HepG2 (cell line): ENCODE results near the gene EGR2. TPM values are rescaled to one million over a fixed set of nuclear protein-coding genes. Genes with fewer than 3 reads are reported as not detected.

Source experiments
- ASH2L ChIP-seq: fragments of 300-600, 200-600 bp; sonication (generic); IDR thresholded peaks from 2 replicates; pipeline ENCODE4 v1.7.0; 2017; ENCODE audit warnings: low read depth, mild to moderate bottlenecking, moderate library complexity, mixed read lengths, low read length; ENCODE audit not compliant: insufficient read length
- BRCA1 ChIP-seq: sonication (generic); formaldehyde crosslinking; IDR thresholded peaks from 2 replicates; pipeline ENCODE4 v1.4.0; 2020; ENCODE audit warnings: missing genetic modification reagents
- CREM ChIP-seq, 2 experiments: sonication (generic) in 1 of 2; formaldehyde crosslinking in 1 of 2; IDR thresholded peaks; 2 replicates each; pipeline versions ENCODE4 v1.4.0 to v1.6.1; 2016 to 2020; ENCODE audit warnings: antibody characterized with exemption in 1 of 2, mild to moderate bottlenecking in 1 of 2, missing genetic modification reagents in 1 of 2
- EP300 ChIP-seq, 3 experiments: sonication (generic) in 1 of 3; formaldehyde crosslinking in 1 of 3; IDR thresholded peaks; 2 replicates each; pipeline versions ENCODE4 v1.5.1 to v1.6.1; 2011 to 2020; ENCODE audit warnings: low read depth in 2 of 3, low read length in 2 of 3, borderline replicate concordance in 1 of 3, improper control_type of control experiment in 1 of 3, mild to moderate bottlenecking in 1 of 3, missing genetic modification reagents in 1 of 3, moderate library complexity in 1 of 3
- GATAD2A ChIP-seq: IDR thresholded peaks from 2 replicates; pipeline ENCODE4 v1.6.1; 2016
- HIVEP1 ChIP-seq: sonication (generic); formaldehyde crosslinking; IDR thresholded peaks from 2 replicates; pipeline ENCODE4 v1.4.0; 2020; ENCODE audit warnings: mild to moderate bottlenecking, missing genetic modification reagents
- MYC ChIP-seq: sonication (generic); formaldehyde crosslinking; IDR thresholded peaks from 2 replicates; pipeline ENCODE4 v1.9.0; 2021; ENCODE audit warnings: missing genetic modification reagents, borderline replicate concordance
- NR2F1 ChIP-seq, 2 experiments: fragments of 450-650 bp in 1 of 2; formaldehyde crosslinking in 1 of 2; IDR thresholded peaks; 2 replicates each; pipeline versions ENCODE4 v1.5.0 to v1.6.1; 2016 to 2020; ENCODE audit warnings: mild to moderate bottlenecking in 1 of 2, missing compliant biosample characterization in 1 of 2, missing genetic modification reagents in 1 of 2, moderate library complexity in 1 of 2
- PHF20 ChIP-seq: sonication (generic); formaldehyde crosslinking; IDR thresholded peaks from 2 replicates; pipeline ENCODE4 v1.5.0; 2020; ENCODE audit warnings: mild to moderate bottlenecking, missing genetic modification reagents
- PHF21A ChIP-seq: sonication (generic); formaldehyde crosslinking; IDR thresholded peaks from 2 replicates; pipeline ENCODE4 v1.5.0; 2020; ENCODE audit warnings: mild to moderate bottlenecking, missing genetic modification reagents
- PRDM10 ChIP-seq: sonication (generic); formaldehyde crosslinking; IDR thresholded peaks from 2 replicates; pipeline ENCODE4 v1.4.0; 2020; ENCODE audit warnings: low read depth, missing genetic modification reagents
- RXRA ChIP-seq: sonication (generic); formaldehyde crosslinking; IDR thresholded peaks from 2 replicates; pipeline ENCODE4 v1.5.1; 2020; ENCODE audit warnings: missing genetic modification reagents
- RXRB ChIP-seq: IDR thresholded peaks from 2 replicates; pipeline ENCODE4 v1.6.1; 2016; ENCODE audit warnings: borderline replicate concordance, missing genetic modification reagents, missing compliant biosample characterization
- SIN3A ChIP-seq: IDR thresholded peaks from 2 replicates; pipeline ENCODE4 v1.6.1; 2011; ENCODE audit warnings: low read depth, mild to moderate bottlenecking, control low read depth, low read length, borderline replicate concordance
- SOX13 ChIP-seq, 3 experiments: fragments of 450-650 bp in 1 of 3; sonication (generic) in 1 of 3; formaldehyde crosslinking in 1 of 3; IDR thresholded peaks in 2 of 3; conservative IDR thresholded peaks in 1 of 3; 2 replicates each; pipeline versions ENCODE4 v1.5.0 to v1.6.1; 2016 to 2020; ENCODE audit warnings: antibody characterized with exemption in 1 of 3, mild to moderate bottlenecking in 1 of 3, missing compliant biosample characterization in 1 of 3, missing genetic modification reagents in 1 of 3, moderate library complexity in 1 of 3
- SOX5 ChIP-seq: IDR thresholded peaks from 2 replicates; pipeline ENCODE4 v1.6.1; 2016; ENCODE audit warnings: borderline replicate concordance
- U2AF1 ChIP-seq: fragments of 200-400 bp; formaldehyde crosslinking; optimal IDR thresholded peaks from 2 replicates; pipeline ENCODE3; 2017; ENCODE audit warnings: mild to moderate bottlenecking, low read depth, low read length
- XRCC5 ChIP-seq: fragments of 200-400 bp; formaldehyde crosslinking; optimal IDR thresholded peaks from 2 replicates; pipeline ENCODE3; 2017; ENCODE audit warnings: mild to moderate bottlenecking, low read length
- ZMYM4 ChIP-seq: sonication (generic); formaldehyde crosslinking; IDR thresholded peaks from 2 replicates; pipeline ENCODE4 v1.8.1; 2023; ENCODE audit warnings: mild to moderate bottlenecking, missing genetic modification reagents
- ZNF639 ChIP-seq: conservative IDR thresholded peaks from 2 replicates; pipeline ENCODE4 v1.6.1; 2018; ENCODE audit warnings: missing genetic modification reagents
- ZNF766 ChIP-seq: sonication (generic); formaldehyde crosslinking; IDR thresholded peaks from 2 replicates; pipeline ENCODE4 v1.5.0; 2020; ENCODE audit warnings: missing genetic modification reagents, borderline replicate concordance
- ZNF816 ChIP-seq: sonication (generic); formaldehyde crosslinking; IDR thresholded peaks from 2 replicates; pipeline ENCODE4 v1.8.0; 2022; ENCODE audit warnings: missing genetic modification reagents, mild to moderate bottlenecking, borderline replicate concordance
- ZNF891 ChIP-seq: sonication (generic); formaldehyde crosslinking; IDR thresholded peaks from 2 replicates; pipeline ENCODE4 v1.5.0; 2020; ENCODE audit warnings: mild to moderate bottlenecking, missing genetic modification reagents
- polyA plus RNA-seq, 8 experiments: library from polyadenylated mRNA; depleted of rRNA in 3 of 8; stranded (reverse) in 7 of 8; unstranded in 1 of 8; fragments of >200 nt; fragmentation: Illumina TruSeq in 4 of 8; extraction: Trizol in 4 of 8; gene quantifications; 2 replicates each; pipeline versions ENCODE4 v1.2.1 to v1.2.3, GENCODE V29; 2011 to 2016; ENCODE audit warnings: low read depth in 4 of 8, missing spikeins in 1 of 8, mixed read lengths in 1 of 8; ENCODE audit not compliant: insufficient read depth in 1 of 8
- total RNA-seq, 5 experiments: library from RNA; depleted of rRNA; stranded (reverse); fragments of >200 nt; fragmentation: Illumina TruSeq; extraction: Trizol; gene quantifications; 2 replicates each; pipeline ENCODE4 v1.2.3, GENCODE V29; 2016; ENCODE audit warnings: low read depth in 1 of 5

The EGR2 gene
- total and polyA plus RNA-seq, 2 of the 13 experiments (the other 11 are each of a cell fraction or from before 2014, with no cell fraction given), result 0.11 to 0.15 TPM

DNA sequence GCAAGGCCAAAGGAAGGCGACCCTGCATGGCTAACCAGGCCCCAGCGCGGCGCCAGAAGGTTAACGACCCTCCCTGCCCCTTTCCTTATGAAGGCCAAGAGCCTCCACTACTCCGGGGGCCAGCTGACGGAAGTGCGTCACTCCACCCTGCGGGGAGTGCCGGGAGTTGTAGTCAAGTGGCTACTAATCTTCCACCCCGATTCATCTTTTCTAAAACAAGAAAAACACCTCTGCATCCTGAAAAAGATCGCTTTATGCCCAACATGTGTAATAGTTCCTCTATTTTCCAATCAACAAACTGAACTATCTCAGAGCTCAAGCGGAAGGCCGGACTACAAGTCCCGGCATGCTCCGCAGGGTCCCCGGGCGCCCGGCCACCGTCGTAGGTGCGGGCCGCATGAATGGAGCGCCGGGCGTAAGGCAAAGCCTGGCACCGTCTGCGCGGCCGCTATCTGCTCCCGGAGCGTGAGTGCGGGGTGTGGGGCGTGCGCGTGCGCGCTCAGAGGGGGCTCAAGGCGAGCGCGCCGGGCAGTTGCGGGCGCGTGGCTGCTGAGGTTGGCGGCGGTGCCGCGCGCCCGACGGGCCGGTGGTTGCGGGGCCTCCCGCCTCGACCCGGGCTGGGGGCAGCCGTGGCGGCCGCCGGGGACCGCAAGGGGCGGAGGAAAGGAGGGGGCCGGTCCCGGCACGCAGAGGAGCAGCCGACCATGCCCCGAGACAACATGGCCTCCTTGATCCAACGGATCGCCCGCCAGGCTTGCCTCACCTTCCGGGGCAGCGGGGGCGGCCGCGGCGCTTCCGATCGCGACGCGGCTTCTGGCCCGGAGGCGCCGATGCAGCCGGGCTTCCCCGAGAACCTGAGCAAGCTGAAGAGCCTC, 11.6 kb downstream of the EGR2 start, which contains the start of gene ADO (continued):
- TF ChIP-seq ASH2L (peak; percentile 72), PRDM10 (CRISPR knock-in tag) (0 out of 2 replicates have a peak, but pooled peaks have one; percentile 29), SOX13 (IDR thresholded peaks at IDR 0.05) (0 out of 2 replicates have a peak, but pooled peaks have one; percentile 13), SOX13 (CRISPR knock-in tag; conservative IDR thresholded peaks at IDR 0.05 in 1 of 2, IDR thresholded peaks at IDR 0.05 in 1 of 2) (peak in 1 of 2 experiments; percentile 32; a peak in 1 of 4 replicates), NR2F1 (CRISPR knock-in tag; IDR thresholded peaks at IDR 0.05) (peak in 1 of 2 experiments; percentile 47; a peak in 1 of 4 replicates), SIN3A (peak; percentile 57; the same call in 1 of the 2 replicates), ZNF766 (CRISPR knock-in tag) (0 out of 2 replicates have a peak, but pooled peaks have one; percentile 7), ZNF639 (CRISPR knock-in tag) (peak; percentile 45; the same call in 1 of the 2 replicates), RXRB (CRISPR knock-in tag) (peak; percentile 71), CREM (IDR thresholded peaks at IDR 0.05) (peak; percentile 99), CREM (CRISPR knock-in tag; IDR thresholded peaks at IDR 0.05) (peak; percentile 53; the same call in 1 of the 2 replicates), U2AF1 (peak; percentile 35), HIVEP1 (CRISPR knock-in tag) (no peak), PHF20 (CRISPR knock-in tag) (peak; percentile 82), BRCA1 (CRISPR knock-in tag) (no peak), SOX5 (CRISPR knock-in tag) (0 out of 2 replicates have a peak, but pooled peaks have one; percentile 36), ZMYM4 (CRISPR knock-in tag) (peak; percentile 28; the same call in 1 of the 2 replicates), ZNF816 (CRISPR knock-in tag) (no peak; the same call in 1 of the 2 replicates), ZNF891 (no peak), GATAD2A (CRISPR knock-in tag) (peak; percentile 28; the same call in 1 of the 2 replicates), MYC (peak; percentile 49; the same call in 1 of the 2 replicates), PHF21A (peak; percentile 76), XRCC5 (peak; percentile 34), EP300 (IDR thresholded peaks at IDR 0.05; ENCODE audit: low read depth in 2 of 2, low read length in 2 of 2) (0 out of 4 replicates have a peak, but pooled peaks of 1 of the 2 experiments have one; percentile 34), EP300 (CRISPR knock-in tag; IDR thresholded peaks at IDR 0.05; ENCODE audit: borderline replicate concordance) (0 out of 2 replicates have a peak, but pooled peaks have one; percentile 18), RXRA (CRISPR knock-in tag) (peak; percentile 72)
